Parathyroid adenoma (tissue), 2 donors: ENCODE data around the gene RAP2A.

Experiments
- H2AFZ ChIP-seq: fragments of 300-600 bp; sonication (generic); one replicate; pipeline ENCODE4 v1.7.0; 2017; ENCODE audit warnings: antibody characterized with exemption, mild to moderate bottlenecking
- H3K27ac ChIP-seq: fragments of 300-600 bp; sonication (generic); one replicate; pipeline ENCODE4 v1.7.0; 2017
- H3K27me3 ChIP-seq: fragments of 300-600 bp; sonication (generic); one replicate; pipeline ENCODE4 v1.7.0; 2017; ENCODE audit warnings: low read length; ENCODE audit not compliant: control insufficient read depth, insufficient read depth
- H3K36me3 ChIP-seq: fragments of 300-600 bp; sonication (generic); one replicate; pipeline ENCODE4 v1.7.0; 2017; ENCODE audit warnings: low read length; ENCODE audit not compliant: control insufficient read depth, insufficient read depth
- H3K4me1 ChIP-seq: fragments of 300-600 bp; sonication (generic); one replicate; pipeline ENCODE4 v1.7.0; 2017; ENCODE audit warnings: control low read depth
- H3K4me2 ChIP-seq: fragments of 300-600 bp; sonication (generic); one replicate; pipeline ENCODE4 v1.7.0; 2017; ENCODE audit warnings: low read length
- H3K4me3 ChIP-seq: fragments of 300-600 bp; sonication (generic); one replicate; pipeline ENCODE4 v1.7.0; 2017; ENCODE audit warnings: low read depth, low read length
- H3K79me2 ChIP-seq: fragments of 300-600 bp; sonication (generic); one replicate; pipeline ENCODE4 v1.7.0; 2017; ENCODE audit warnings: control low read depth
- H3K9ac ChIP-seq: fragments of 300-600 bp; sonication (generic); one replicate; pipeline ENCODE4 v1.7.0; 2017; ENCODE audit warnings: mild to moderate bottlenecking
- H3K9me3 ChIP-seq: fragments of 300-600 bp; sonication (generic); one replicate; pipeline ENCODE4 v1.7.0; 2017; ENCODE audit warnings: low read length; ENCODE audit not compliant: control insufficient read depth
- TF ChIP-seq, protein P1 (sequence below): fragments of 300-600 bp; sonication (generic); IDR thresholded peaks from one replicate; pipeline ENCODE4 v1.7.0; 2017; ENCODE audit warnings: antibody characterized with exemption, mild to moderate bottlenecking
- donor health status: primary hyperparathyroidism.

The RAP2A gene

DNA sequence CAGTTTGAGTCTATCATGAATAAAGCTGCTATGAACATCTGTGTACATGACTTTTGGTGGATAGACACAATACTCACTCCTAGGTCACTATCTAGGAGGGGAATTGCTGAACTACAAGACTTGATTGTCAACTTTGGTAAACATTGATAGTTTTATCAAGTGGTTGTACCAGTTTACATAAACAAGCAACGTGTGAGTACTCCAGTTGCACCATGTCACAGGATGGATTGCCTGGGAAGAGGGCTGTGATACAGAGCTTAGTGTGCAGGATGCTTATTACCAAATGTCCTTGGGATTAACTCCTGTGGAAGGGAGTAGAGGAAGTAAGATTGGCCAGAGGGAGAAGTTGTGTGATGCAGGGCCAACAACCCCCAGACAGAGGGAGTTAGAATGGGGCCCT, 37.7 kb downstream of the RAP2A start:
- Histone ChIP-seq H3K9ac (no peak overlapping the region), H3K36me3 (no peaks in the 10 kb centered on the region), H3K27ac (no peak overlapping the region), H3K79me2 (no peaks in the 10 kb centered on the region), H3K4me1 (no peaks in the 10 kb centered on the region), H3K4me2 (no peak overlapping the region), H3K27me3 (no peaks in the 10 kb centered on the region), H2AFZ (no peak overlapping the region), H3K9me3 (no peaks in the 10 kb centered on the region), H3K4me3 (no peak overlapping the region)
- TF ChIP-seq, protein P1, sequence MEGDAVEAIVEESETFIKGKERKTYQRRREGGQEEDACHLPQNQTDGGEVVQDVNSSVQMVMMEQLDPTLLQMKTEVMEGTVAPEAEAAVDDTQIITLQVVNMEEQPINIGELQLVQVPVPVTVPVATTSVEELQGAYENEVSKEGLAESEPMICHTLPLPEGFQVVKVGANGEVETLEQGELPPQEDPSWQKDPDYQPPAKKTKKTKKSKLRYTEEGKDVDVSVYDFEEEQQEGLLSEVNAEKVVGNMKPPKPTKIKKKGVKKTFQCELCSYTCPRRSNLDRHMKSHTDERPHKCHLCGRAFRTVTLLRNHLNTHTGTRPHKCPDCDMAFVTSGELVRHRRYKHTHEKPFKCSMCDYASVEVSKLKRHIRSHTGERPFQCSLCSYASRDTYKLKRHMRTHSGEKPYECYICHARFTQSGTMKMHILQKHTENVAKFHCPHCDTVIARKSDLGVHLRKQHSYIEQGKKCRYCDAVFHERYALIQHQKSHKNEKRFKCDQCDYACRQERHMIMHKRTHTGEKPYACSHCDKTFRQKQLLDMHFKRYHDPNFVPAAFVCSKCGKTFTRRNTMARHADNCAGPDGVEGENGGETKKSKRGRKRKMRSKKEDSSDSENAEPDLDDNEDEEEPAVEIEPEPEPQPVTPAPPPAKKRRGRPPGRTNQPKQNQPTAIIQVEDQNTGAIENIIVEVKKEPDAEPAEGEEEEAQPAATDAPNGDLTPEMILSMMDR: no peak

DNA sequence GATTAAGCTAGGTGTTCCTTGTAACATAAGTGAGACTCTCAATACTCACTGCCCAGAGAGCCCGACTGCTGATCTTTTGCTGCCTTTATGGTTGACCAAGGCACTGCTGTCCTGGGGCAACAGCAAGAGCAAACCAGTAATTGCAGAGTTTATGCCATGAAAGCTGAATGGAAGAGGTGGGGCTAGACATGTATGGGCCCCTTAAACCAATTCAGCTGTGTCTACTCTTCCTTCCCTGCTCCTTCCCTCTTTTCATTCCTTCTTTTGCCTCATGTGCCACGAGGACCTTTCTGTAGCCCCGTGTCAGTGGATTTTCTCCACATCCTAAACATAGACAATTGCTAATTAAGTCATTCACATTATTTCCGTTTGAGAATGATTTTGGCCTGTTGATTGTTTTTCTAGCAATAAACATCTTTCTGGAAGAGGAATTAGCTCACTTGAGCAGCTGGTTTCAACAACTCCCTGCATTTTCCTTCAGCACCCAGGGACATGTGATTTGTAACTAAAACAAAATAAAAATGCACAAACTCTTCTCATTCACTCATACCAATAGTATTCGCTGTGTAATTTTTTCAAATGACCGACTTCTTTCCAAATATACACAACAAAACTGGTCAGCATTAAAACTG, 40.5 kb downstream of the RAP2A start:
- TF ChIP-seq, protein P1: no peak
- Histone ChIP-seq H3K4me2 (no peak overlapping the region), H3K36me3 (no peaks in the 10 kb centered on the region), H3K4me3 (no peak overlapping the region), H3K4me1 (no peaks in the 10 kb centered on the region), H3K9ac (no peak overlapping the region), H3K27ac (no peak overlapping the region), H3K79me2 (no peaks in the 10 kb centered on the region), H2AFZ (no peak overlapping the region), H3K27me3 (no peaks in the 10 kb centered on the region), H3K9me3 (no peaks in the 10 kb centered on the region)

DNA sequence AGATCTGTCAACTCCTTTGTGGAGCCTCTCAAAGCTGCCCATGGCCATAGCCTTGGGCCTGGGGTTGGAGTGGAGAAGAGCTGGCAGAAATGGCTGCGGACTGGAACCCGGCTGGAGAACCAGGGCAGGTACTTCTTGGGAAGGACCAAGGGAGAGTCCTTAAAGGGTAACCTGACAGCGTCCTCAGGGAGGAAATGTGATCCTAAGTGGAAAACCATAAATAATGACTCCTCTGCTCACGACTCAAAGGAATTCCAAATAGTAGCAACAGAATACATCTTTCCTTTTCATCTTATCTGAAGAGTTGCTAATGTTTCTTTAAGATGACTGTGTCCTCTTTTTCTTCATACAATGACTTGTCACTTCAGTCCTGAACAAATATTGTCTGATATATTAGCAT, 41.0 kb downstream of the RAP2A start:
- no peak overlapping the region for H2AFZ ChIP-seq
- H3K27ac ChIP-seq: no peak overlapping the region
- H3K9me3 ChIP-seq: no peaks in the 10 kb centered on the region

GRCh38 chr13:97477844-97478243, 43.9 kb downstream of the RAP2A start:
- TF ChIP-seq, protein P1: no peak
- no peaks in the 10 kb centered on the region for H3K27me3 ChIP-seq
- no peaks in the 10 kb centered on the region for H3K9me3 ChIP-seq
- H3K79me2 ChIP-seq: no peaks in the 10 kb centered on the region
- no peak overlapping the region for H2AFZ ChIP-seq
- H3K36me3 ChIP-seq: no peaks in the 10 kb centered on the region
- no peak overlapping the region for H3K27ac ChIP-seq
- no peak overlapping the region for H3K4me3 ChIP-seq
- H3K4me1 ChIP-seq: no peaks in the 10 kb centered on the region
- H3K9ac ChIP-seq: no peak overlapping the region
- H3K4me2 ChIP-seq: no peak overlapping the region

More for the DNA sequence above, 41.0 kb downstream of the RAP2A start:
- Histone ChIP-seq H3K27me3 (no peaks in the 10 kb centered on the region), H3K4me1 (no peaks in the 10 kb centered on the region), H3K36me3 (no peaks in the 10 kb centered on the region), H3K79me2 (no peaks in the 10 kb centered on the region), H3K9ac (no peak overlapping the region), H3K4me2 (no peak overlapping the region), H3K4me3 (no peak overlapping the region)
- TF ChIP-seq, protein P1: no peak

DNA sequence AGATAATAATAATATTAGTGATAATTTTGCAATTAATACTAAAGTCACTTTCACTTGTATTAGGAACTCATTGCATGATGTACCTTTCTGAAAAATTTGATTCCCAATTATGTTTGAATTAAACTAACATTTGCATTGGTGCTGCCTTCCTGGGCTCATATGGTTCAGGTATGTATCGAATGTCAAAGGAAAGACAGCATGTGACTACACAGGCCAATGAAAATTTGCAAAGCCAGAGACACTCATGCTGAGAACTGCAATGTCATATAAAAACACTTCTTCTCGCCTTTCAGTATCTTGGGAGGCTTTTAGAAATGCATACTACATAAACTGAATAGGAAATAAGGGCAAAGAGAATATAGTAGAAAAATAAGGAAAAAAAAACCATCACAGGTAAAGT, 44.3 kb downstream of the RAP2A start:
- Histone ChIP-seq H3K27ac (no peak overlapping the region), H3K4me3 (no peak overlapping the region), H3K4me1 (no peaks in the 10 kb centered on the region), H2AFZ (no peak overlapping the region), H3K9me3 (no peaks in the 10 kb centered on the region), H3K9ac (no peak overlapping the region), H3K79me2 (no peaks in the 10 kb centered on the region), H3K36me3 (no peaks in the 10 kb centered on the region), H3K4me2 (no peak overlapping the region), H3K27me3 (no peaks in the 10 kb centered on the region)
- TF ChIP-seq, protein P1: no peak
